NCI-H524 treated with DMSO at 0.1 percent for 48 hours (cell line): ENCODE data around the gene CIAPIN1.
"Not testable (repeated sequence)": the region's sequence is repeated elsewhere in the genome, so short reads cannot be mapped to it uniquely, and the experiment has no call there.

Experiments used
- DNase-seq: peaks from one replicate; lab custom pipeline; 2025; lab: John Stamatoyannopoulos, UW

Gene CIAPIN1

DNA sequence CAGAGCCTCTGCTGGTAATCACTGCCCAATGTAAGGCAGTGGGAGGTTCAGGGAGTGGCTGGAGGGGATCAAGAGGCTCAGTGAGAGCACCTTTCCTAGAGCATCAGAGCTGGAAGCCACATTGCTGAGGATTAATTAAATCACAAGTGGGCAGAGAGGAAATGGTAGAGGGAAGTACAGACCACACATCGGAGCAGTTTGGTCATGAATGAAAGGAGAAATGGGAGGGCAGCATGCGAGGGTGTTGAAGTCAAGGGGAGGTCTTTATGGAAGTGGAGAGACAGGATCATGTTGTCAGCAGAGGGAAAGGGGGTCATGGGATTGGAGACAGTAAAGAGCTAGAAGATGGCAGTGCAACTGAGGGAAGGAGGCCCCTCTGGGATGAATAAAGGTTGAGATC lies 40.3 kb downstream of the CIAPIN1 start:
- DNase-seq: no peak

DNA sequence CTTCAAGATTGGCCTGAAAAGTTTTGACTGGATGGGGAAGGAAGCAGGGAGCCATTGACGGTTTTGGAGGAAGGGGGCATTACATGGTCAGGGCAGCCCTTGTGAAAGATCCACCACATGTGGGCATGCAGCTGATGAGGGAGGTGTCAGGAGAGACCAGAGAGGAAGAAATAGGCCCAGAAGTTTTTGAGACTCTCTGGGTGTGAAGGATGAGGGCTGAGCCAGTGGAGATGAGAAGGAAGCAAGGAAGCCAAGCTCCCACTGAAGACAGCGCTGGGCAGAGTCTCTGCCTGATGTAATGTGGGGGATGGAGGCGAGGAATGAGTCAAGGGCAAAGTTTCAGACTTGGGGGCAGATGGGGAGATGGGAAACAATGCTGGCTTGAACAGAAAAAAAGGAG lies 42.1 kb downstream of the CIAPIN1 start:
- DNase-seq: no peak

DNA sequence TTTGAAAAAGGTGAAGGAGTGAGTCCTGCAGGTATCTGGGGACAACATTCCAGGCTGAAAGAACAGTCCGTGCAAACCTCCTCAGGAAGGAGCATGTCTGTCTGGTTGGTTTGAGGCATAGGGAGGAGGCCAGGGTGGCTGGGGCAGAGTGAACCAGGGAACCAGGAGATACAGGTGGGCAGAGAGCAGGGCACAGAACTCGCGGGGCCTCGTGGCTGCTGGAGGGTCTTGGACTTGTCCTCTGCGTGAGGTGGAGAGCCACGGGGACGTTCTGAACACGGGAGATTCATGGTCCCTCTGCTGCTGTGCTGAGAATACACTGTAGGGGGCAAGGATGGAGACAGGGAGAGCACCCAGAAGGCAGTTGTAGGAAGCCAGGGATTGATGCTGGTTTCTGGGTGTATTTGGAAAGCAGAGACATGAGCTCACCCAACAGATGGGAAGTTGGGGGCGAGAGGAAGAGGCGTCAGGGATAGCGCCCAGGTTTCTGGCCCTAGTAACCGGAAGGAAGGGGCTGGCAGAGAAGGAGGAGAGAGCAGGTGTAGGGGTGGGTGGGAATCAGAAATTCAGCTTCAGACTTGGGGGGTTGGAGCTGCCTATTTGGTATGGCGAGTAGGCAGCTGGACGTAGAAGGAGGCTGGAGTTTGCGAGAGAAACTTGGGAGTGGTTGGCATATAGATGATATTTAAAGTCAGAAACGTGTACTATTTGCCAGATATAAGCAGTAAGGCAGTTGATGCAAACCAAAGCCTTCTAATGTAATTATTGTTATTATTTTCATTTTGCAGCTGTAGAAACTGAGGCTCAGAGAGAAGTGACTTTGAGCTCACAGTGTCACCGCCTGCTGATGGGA lies 43.0 kb downstream of the CIAPIN1 start, which contains the start of gene CCL17:
CCL17 (plus strand) TSS at position 803 of the 853 bp plus-strand sequence. CDS start 9,166 bp downstream, outside the sequence.
- no peak for DNase-seq

DNA sequence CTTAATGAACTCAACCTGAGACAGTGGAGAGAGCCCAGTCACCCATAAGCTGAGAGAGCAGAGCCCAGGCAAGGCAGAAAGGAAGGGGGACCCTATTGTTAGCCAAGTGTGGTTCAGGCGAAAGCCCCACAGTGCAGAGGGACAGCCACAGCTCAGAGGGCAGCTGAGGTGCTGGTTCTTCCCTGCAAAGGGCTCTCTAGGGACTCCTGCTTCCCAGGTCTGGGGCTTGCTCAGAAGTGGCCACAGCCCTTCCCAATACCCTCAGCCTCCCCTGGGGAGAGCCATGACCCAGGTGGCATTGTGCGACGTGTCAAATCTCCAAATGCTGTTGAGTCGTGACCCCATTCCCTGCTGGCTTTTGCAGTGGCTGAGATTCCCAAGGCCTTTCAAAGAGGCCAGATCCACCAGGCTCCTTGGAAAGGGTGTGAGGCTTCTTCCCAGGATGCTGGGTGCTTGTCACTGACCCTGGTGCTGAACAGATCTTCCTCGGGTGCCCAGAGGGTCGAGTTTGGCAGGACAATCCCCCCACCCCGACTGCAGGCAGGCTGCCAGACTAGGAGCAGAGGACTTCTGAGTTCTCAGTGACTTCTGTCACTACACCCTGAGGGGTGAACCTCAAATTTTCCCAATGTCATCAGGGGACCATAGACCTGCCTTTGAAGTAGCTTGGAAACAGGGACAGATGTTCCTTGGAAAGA lies 45.1 kb downstream of the CIAPIN1 start:
- no peak for DNase-seq

DNA sequence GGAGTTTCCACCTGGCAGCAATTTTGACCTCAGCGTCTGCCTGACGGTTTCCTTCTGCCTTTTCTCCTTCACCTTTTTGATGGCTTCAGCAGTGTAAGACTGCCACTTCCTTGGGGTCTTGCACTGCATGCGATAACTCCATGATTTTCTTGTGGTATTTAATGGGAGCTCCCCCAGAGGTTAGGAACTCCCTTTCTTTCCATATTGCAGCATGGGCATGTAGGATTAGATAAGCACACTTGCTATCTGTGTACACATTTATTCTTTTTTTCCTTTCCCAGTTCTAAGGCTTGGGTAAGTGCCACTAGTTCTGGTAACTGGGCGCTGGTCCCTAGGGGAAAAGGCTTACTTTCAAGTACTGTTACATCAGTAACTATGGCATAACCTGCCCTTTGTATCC lies 49.7 kb downstream of the CIAPIN1 start:
- DNase-seq: not testable (repeated sequence)

DNA sequence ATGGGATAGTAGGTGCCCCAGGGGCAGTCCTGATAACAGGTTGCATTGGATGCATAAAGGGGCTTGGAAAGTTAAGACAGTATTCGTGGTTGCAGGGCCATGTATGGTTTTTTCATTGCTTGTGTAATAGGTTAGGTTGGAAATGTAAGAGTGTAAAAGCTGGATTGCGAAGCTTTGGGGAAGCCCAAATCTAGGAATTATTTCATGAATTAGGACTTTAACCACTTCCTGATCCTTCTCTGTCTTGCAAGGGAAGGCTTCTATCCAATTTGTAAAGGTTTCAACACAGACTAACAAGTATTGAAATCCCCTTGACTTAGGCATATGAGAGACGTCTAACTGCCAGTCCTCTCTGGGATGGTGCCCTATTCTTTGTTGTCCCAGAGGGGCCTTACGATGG lies 50.4 kb downstream of the CIAPIN1 start:
- DNase-seq: no peak

DNA sequence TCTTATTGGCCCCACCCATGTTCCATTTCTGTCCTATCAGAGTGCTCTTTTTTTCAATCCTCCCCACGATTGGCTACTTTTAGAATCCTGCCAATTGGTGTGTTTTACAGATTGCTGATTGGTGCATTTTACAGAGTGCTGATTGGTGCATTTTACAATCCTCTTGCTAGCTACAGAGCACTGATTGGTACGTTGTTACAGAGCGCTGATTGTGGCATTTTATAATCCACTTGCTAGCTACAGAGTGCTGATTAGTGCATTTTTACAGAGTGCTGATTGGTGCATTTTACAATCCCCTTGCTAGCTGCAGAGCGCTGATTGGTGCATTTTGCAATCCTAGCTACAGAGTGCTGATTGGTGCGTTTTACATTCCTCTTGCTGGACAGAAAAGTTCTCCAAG lies 52.2 kb downstream of the CIAPIN1 start:
- no peak for DNase-seq

DNA sequence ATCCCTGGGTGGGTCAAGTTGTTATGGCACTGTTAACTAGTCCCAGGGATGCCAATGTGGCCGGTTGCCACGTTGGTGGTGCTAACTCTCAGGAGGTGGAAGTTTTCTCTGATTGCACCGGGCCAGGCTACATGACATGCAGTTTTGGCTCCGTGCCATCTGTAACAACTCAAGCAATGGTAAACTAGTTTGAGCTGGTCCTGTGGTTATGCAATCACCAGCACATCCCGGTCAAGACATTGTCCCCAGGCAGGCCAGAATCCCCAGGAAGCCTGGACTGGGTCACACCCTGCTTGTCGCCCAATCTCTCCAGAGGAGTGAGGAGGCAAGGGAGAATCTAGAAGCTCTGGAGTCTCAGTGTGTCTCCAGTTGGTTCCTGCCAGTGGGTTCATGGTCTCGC lies 52.7 kb downstream of the CIAPIN1 start:
- no peak for DNase-seq

DNA sequence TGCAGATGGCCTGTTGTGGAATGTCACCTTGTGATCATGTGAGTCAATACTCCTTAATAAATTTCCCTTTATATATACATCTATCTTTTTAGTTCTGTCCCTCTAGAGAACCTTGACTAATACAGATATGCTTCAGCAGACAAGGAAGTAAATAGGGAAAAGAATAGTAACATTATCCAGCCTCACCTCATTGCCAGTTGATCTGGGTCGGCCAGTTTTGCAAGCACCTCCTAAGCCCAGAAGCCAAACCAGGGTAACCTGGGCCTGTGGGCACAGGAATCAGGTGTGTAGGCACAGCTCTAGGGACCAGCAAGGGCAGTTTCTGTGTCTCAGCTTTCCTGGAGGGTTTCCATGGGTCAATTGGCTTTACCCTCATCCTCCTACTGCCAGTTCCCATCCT lies 54.5 kb downstream of the CIAPIN1 start:
- DNase-seq: no peak

DNA sequence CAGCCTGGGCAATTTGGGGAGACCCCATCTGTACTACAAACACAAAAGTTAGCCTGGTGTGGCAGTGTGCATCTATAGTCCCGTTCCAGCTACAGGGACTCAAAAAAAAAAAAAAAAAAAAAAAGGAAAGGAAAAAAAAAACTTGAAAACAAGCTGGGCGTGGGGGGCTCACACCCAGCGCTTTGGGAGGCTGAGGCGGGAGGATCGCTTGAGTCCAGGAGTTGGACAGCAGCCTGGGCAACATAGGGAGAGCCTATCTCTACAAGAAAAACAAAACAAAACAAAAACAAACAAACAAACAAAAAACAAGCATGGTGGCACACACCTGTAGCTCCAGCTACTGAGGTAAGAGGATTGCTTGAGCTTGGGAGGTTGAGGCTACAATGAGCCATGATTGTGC lies 55.5 kb downstream of the CIAPIN1 start:
- no peak for DNase-seq

DNA sequence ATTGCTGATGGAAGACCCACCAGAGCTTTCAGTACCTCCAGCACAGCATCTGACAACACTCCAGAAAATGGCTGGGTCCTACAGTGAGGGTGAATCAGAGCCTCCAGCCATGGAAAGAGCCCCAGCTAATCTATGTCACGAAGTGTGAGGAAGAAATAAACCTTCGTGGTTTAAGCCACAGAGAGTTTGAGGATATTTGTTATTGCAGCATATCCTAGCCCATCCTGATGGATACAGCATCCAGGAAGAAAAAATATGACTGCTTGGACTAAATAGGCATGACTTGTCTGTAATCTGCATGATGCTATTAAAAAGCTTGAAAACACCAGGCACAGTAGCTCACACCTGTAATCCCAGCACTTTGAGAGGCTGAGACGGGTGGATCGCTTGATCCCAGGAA lies 55.9 kb downstream of the CIAPIN1 start:
- no peak for DNase-seq

DNA sequence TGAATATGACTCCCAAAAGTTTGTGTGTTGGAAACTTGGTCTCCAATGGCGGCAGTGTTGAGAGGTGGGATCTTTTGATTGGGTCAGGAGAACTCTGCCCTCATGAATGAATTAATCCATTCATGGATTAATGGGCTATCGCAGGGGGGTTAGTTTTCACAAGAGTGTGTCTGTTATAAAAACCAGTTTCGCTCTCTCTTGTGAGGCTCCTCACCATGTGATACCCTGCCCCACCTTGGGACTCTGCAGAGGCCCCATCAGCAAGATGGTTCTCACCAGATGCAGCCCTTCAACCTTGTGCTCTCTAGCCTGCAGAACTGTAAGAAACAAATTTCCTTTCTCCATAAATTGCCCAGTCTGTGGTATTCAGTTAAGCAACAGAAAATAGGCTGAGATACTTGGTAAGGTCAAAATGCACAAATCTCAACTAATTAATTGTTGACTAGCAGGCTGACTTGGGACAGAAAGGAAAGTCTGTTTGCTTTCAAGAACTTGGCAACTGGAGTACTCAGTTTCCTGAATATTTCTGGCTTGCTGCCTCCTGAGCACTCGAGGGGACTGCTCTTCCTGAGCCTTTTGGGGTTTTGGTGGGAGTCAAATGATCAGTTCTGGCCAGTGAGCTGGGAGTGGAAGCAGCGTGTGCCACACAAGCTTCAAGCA lies 56.4 kb downstream of the CIAPIN1 start:
- no peak for DNase-seq

DNA sequence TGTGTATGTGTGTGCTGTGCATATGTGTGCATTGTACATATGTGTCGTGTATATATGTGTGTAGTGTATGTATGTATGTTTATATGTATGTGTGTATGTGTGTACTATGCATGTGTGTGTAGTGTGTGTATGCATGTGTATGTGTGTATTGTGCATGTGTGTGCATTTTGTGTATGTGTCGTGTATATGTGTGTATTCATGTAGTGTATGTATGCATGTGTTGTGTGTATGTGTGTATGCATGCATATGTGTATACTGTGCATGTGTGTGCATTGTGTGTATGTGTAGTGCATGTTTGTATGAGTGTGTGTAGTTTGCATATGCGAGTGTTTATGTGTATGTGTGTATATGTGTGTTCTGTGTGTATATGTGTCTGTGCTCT lies 58.1 kb downstream of the CIAPIN1 start:
- DNase-seq: no peak

DNA sequence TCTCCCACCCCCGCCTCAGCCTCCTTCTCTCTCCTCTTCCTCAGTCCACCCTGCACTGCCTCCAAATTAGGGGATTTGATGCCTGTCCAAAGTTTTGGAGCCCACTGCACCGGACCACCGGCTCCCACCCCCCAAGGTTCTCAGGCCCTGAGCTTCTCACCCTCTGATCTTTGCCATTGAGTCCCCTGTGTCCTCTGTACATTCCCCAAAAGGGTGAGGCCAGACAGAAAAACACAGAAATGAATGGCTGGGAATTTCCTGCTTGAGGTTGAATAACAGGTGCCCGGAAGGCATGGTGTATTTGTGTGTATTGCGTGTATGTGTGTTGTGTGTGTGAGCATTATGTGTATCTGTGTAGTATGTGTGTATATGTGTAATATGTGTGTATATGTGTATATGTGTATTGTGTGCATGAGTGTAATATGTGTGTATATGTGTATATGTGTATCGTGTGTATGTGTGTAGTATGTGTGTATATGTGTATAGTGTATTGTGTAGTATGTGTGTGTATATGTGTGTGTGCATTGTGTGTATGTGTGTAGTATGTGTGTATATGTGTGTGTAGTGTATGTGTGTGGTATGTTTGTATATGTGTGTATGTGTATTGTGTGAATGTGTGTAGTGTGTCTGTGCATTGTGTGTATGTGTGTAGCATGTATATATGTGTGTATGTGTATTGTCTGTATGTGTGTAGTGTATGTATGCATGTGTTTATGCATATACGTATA lies 58.7 kb downstream of the CIAPIN1 start:
- DNase-seq: no peak

DNA sequence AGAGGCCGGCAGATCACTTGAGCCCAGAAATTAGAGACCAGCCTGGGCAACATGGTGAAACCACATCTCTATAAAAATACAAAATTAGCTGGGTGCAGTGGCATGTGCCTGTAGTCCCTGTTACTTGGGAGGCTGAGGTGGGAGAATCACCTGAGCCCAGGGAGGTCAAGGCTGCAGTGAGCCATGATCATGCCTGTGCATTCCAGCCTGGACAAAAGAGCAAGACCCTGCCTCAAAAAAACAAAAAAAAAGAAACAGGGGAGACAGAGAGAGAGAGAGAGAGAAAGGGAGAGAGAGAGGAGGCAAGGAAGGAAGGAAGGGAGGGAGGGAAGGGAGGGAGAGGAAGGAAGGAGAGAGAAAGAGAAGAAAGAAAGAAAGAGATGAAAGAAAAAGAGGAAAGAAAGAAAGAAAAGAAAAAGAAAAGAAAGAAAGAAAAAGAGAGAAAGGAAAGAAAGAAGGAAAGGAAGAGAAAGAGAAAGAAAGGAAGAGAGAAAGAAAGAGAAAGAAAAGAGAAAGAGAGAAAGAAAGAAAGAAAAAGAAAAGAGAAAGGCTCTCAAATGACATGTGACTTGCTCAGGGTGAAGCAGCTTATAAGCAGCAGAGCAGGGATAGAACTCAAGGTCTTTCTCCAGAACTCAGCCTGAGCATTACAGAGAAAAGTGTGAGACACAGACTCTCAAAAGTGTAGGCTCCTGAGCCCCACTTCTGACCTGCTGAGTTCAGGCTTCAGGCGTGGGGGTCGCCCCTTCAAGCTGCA lies 59.4 kb downstream of the CIAPIN1 start:
- no peak for DNase-seq

DNA sequence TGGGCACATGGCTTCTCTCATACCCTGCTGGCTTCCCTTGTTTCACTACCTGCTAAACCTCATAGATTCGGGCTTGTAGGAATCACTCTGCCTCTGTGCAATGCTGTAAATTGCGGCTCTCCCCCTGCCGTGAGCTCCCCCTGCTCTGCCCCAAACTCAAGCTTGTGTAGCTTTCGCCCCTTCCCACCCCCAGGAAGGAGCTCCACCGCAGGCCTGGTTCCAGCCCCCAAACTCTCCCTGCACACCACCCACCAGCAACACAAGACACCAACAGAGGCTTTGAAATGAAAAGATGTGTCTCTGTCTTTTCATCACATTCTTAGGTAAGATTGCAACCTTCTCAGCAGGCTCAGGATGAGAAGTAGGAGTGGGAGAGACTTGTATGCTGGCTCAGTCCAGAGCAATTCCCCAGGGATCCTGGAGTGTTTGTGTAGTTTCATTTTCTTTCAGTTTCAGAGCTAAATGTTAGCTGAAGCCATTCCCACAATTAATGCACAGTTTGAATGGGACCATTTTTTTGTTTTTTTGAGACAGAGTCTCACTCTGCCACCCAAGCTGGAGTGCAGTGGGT lies 60.7 kb downstream of the CIAPIN1 start:
- no peak for DNase-seq

DNA sequence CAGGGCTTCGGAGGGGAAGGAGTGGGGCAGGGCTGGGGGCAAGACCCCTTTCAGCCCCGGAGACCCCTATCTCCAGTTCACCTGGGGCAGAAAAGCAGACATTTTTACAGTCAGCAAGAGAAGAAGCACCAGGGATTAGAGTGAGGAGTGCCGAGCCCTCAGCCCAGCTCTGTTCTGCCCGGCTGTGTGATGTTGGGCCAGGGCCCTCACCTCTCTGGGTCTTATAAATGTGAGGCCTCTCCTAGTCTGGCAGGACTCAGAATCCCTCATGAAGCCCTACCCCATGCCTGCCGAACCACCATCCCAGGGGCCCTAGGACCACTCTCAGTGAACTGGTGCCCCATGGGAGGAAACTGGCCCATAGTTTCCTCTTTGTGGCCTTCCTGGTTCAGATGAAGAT lies 62.1 kb downstream of the CIAPIN1 start:
- no peak for DNase-seq

DNA sequence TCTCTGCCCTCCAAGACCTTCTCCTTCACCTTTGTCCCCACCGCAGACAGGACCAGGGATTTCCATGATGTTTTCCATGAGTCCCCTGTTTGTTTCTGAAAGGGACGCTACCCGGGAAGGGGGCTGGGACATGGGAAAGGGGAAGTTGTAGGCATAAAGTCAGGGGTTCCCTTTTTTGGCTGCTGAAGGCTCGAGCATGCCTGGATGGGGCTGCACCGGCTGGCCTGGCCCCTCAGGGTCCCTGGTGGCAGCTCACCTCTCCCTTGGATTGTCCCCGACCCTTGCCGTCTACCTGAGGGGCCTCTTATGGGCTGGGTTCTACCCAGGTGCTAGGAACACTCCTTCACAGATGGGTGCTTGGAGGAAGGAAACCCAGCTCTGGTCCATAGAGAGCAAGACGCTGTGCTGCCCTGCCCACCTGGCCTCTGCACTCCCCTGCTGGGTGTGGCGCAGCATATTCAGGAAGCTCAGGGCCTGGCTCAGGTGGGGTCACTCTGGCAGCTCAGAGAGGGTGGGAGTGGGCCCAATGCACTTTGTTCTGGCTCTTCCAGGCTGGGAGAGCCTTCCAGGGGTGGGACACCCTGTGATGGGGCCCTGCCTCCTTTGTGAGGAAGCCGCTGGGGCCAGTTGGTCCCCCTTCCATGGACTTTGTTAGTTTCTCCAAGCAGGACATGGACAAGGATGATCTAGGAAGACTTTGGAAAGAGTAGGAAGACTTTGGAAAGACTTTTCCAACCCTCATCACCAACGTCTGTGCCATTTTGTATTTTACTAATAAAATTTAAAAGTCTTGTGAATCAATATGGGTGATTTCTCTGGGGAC lies 62.7 kb downstream of the CIAPIN1 start:
- no peak for DNase-seq

DNA sequence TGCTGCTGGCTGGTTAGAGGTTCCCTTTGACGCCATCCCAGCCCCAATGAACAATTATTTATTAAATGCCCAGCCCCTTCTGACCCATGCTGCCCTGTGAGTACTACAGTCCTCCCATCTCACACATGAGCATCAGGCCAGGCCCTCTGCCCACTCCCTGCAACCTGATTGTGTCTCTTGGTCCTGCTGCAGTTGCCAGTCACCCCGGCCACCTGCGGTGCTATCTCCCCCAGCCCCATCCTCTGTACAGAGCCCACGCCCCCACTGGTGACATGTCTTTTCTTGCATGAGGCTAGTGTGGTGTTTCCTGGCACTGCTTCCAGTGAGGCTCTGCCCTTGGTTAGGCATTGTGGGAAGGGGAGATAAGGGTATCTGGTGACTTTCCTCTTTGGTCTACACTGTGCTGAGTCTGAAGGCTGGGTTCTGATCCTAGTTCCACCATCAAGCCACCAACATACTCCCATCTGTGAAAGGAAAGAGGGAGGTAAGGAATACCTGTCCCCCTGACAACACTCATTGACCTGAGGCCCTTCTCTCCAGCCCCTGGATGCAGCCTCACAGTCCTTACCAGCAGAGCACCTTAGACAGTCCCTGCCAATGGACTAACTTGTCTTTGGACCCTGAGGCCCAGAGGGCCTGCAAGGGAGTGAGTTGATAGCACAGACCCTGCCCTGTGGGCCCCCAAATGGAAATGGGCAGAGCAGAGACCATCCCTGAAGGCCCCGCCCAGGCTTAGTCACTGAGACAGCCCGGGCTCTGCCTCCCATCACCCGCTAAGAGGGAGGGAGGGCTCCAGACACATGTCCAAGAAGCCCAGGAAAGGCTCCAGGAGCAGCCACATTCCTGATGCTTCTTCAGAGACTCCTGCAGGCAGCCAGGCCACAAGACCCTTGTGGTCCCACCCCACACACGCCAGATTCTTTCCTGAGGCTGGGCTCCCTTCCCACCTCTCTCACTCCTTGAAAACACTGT lies 63.6 kb downstream of the CIAPIN1 start:
- no peak for DNase-seq
